Kidney epithelial cell (primary cell): ENCODE measurements around the gene PIK3R1. TPM values are rescaled to one million over a fixed set of nuclear protein-coding genes. Genes with fewer than 3 reads are reported as not detected.
"Not testable (repeated sequence)": the region's sequence is repeated elsewhere in the genome, so short reads cannot be mapped to it uniquely, and the experiment has no call there.

Experiments used
- DNase-seq: peaks from one replicate; pipeline ENCODE4 v3.0.0-alpha.2; 2010; ENCODE audit warnings: low read depth
- H3K27me3 ChIP-seq: 2 replicates; pipeline ENCODE4 v1.6.0; 2011; ENCODE audit warnings: low read length; ENCODE audit not compliant: control insufficient read depth, insufficient read depth
- H3K36me3 ChIP-seq: 2 replicates; pipeline ENCODE4 v1.5.1; 2011; ENCODE audit warnings: low read length; ENCODE audit not compliant: control insufficient read depth, insufficient read depth
- H3K4me3 ChIP-seq: 2 replicates; pipeline ENCODE4 v1.5.1; 2011; ENCODE audit warnings: low read depth, mild to moderate bottlenecking, control low read depth, low read length
- total RNA-seq: library from RNA; depleted of rRNA; stranded (reverse); fragments of >200 nt; gene quantifications from 2 replicates; pipeline ENCODE4 v1.2.3, GENCODE V29; 2015
- TF ChIP-seq, protein P1 (sequence below): IDR thresholded peaks from 2 replicates; pipeline ENCODE4 v1.5.1; 2011; ENCODE audit warnings: mild to moderate bottlenecking, moderate library complexity, low read length, control low read depth, inconsistent platforms; ENCODE audit not compliant: insufficient read depth, poor library complexity, severe bottlenecking

Gene PIK3R1
- total RNA-seq, 1 donor from 2014 or later = 21.1 TPM

GRCh38 chr5:68194386-68194785 is 21.2 kb upstream of the PIK3R1 start:
- no peaks in the 10 kb centered on the region for H3K27me3 ChIP-seq
- H3K36me3 ChIP-seq = no peaks in the 10 kb centered on the region
- TF ChIP-seq, protein P1, sequence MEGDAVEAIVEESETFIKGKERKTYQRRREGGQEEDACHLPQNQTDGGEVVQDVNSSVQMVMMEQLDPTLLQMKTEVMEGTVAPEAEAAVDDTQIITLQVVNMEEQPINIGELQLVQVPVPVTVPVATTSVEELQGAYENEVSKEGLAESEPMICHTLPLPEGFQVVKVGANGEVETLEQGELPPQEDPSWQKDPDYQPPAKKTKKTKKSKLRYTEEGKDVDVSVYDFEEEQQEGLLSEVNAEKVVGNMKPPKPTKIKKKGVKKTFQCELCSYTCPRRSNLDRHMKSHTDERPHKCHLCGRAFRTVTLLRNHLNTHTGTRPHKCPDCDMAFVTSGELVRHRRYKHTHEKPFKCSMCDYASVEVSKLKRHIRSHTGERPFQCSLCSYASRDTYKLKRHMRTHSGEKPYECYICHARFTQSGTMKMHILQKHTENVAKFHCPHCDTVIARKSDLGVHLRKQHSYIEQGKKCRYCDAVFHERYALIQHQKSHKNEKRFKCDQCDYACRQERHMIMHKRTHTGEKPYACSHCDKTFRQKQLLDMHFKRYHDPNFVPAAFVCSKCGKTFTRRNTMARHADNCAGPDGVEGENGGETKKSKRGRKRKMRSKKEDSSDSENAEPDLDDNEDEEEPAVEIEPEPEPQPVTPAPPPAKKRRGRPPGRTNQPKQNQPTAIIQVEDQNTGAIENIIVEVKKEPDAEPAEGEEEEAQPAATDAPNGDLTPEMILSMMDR = no peak
- DNase-seq = no peak
- no peak overlapping the region for H3K4me3 ChIP-seq

DNA sequence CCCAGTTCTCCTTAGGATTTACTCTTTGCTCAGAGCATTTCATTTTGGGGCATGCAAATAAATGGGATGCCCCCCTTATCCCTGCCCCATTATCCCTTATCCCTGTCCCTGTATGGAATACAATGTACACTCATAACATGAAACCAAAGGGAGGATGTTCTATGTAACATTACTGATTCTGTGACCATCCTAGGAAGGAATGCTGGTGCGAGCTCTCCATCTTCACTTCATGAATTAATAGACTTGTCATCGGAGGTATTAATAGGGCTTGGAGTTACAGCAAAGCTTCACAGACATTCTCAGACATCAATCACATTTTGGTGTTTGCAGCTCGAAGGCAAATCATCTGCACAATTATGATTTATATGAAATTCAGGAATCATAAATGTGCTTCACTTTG is 20.4 kb upstream of the PIK3R1 start:
- no peaks in the 10 kb centered on the region for H3K36me3 ChIP-seq
- no peak for DNase-seq
- no peak overlapping the region for H3K4me3 ChIP-seq
- H3K27me3 ChIP-seq = no peaks in the 10 kb centered on the region
- TF ChIP-seq, protein P1 = no peak

DNA sequence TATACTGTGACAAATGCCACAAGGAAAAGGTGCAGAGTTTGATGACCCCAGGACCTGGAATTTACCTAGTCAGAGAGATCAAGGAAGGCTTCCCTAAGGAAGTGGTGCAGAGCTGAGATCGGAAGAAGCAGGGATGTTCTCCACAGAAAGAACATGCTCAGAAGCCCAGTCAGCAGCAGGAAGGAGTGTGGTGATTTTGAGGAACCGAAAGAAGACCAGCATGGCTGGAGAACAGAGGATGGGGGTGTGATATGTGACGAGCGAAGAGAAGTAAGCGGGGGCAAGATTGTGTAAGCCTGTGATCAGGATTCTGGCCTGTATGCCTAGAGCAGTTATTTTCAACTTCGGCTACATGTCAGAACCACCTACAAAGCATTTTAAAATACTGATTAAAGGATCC is 18.7 kb upstream of the PIK3R1 start:
- Histone ChIP-seq H3K27me3 (no peaks in the 10 kb centered on the region), H3K36me3 (no peaks in the 10 kb centered on the region), H3K4me3 (no peak overlapping the region)
- DNase-seq = no peak
- TF ChIP-seq, protein P1 = no peak

- no peaks in the 10 kb centered on the region for H3K27me3 ChIP-seq
- no peaks in the 10 kb centered on the region for H3K36me3 ChIP-seq
- H3K4me3 ChIP-seq = no peak overlapping the region
- no peak for DNase-seq
- TF ChIP-seq, protein P1 = no peak
Measured at GRCh38 chr5:68200288-68200687, 15.3 kb upstream of the PIK3R1 start.

GRCh38 chr5:68210654-68211053 is 4.9 kb upstream of the PIK3R1 start:
- H3K36me3 ChIP-seq, H3K27me3 ChIP-seq, H3K4me3 ChIP-seq, DNase-seq: not testable (repeated sequence)

DNA sequence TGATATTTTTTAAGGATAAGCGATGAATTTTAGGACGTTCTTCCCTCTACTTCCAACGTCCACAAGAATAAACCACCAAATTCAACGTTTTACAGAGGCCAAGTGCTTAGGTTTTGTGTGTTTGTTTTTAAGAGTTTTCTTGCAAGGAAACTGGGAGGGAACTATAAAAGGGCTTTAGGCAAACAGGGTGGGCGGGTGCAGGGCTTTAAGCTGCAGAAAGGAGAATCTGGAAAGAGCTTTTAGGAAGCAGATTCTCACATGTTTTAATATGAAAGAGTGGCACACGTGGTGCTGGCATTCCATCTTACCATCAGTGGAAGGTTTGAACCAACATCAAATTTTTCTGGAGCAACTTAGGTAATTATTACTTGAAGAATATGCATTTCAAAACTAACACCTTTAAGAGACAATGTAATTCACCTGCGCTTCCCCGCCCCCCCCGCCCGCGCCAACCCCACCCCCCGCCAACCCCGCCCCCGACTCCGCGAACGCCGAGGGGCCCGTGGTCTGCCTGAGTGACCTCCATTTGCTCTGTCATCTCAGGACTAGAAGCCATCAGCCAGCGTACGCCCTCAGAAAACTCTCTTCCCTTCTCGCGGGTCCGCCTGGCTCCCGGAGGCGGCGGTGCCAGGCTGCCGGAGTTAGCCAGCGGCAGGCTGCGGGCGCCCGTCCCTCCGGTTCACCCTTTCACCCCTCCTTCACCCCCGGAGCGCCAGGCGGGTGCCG is 911 bp upstream of the PIK3R1 start:
- Histone ChIP-seq H3K4me3 (peak overlapping the region; percentile 98), H3K27me3 (no peaks in the 10 kb centered on the region), H3K36me3 (no peaks in the 10 kb centered on the region)
- TF ChIP-seq, protein P1 = no peak
- no peak for DNase-seq
